COLO668 (cell line): ENCODE data around the gene HERC3.

Source experiments
- DNase-seq: peaks from one replicate; lab custom pipeline; 2025; ENCODE audit not compliant: unreplicated experiment; lab: John Stamatoyannopoulos, UW

The HERC3 gene

GRCh38 chr4:88713782-88714181 lies 121.5 kb downstream of the HERC3 start:
- no peak for DNase-seq

- DNase-seq, result no peak
These were observed 125.8 kb downstream of the HERC3 start for GRCh38 chr4:88718098-88718497.

DNA sequence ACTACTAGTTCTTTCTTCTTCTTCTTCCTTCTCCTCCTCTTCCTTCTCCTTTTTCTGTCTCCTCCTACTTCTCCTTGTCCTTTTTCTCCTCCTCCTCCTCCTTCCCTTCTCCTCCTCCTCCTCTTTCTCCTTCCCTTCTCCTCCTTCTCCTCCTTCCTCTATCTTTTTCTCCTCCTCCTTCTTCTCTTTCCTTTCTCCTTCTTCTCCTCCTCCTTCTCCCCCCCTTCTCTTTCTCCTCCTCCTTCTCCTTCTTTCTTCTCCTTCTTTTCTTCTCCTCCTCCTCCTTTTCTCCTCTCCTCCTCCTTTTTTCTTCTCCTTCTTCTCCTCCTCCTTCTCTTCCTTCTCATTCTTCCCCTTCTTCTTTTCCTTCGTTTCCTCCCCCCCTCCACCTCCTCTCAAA lies 127.1 kb downstream of the HERC3 start:
- DNase-seq, result no peak

DNA sequence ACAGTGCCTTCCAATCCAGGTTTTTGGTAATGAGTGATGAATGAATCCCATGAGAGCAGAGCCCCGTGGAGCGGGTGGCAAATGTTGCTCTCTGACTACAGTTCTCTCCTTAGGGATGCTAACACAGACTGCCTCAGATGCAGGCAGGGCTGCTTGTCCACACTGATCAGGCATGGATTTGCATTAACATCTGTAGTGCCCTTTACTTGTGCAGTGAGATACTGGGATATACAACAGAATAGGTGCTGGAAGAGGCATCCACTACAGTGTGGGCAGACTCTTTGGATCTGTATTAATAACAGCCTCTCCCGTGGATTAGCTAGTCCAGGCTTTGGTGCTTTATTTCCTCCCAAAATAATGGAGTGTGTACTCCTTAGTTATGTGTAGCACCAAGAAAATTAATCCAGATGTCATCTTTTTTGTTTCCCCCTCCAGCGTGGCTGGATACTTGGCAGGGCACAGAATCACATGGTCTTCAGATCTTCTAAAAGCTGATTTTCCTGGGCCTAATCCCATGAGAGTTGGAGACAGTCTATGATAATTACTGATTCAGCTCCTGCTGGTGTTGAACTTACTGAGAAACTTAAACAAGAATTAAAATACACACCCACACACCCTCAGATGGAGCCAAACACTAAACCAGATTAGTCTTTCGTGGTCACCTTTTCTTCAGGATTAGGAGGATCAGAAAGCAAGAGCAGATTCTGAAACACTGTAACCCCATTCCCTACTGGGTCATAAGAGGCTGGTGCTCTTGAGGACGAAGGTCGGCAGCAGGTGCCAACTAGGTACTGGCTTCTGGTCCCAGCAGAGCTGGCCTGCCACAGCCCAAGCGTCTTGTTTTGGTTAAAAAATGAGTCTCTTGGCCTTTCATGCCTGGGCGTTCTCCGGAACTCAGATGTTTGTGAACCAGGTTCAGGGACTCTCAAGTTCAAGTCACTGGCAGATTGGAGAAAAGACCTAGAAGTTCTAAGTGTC lies 128.5 kb downstream of the HERC3 start:
- DNase-seq, result no peak

GRCh38 chr4:88722276-88722780 lies 130.0 kb downstream of the HERC3 start:
- DNase-seq, result no peak

DNA sequence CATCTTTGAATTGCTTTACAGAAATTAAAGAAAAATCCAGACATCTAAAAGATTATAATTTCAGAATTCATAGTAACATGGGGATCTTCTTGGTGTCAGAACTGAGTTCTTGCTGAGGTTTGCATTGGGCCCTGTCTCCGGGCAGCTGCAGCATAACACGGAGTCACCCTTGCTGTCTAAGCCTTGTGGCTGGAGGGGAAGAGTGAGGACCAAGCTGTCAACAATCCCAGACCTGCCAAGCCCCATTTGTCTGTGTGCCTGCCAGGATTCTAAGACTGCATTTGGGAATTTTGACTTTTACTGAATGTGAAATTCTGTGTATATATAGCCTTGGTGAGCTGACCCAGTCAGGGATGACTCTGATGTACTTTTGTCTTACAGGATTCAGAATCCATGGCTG lies 130.5 kb downstream of the HERC3 start:
- no peak for DNase-seq

- no peak for DNase-seq
These were observed 132.1 kb downstream of the HERC3 start for GRCh38 chr4:88724406-88724805.

DNA sequence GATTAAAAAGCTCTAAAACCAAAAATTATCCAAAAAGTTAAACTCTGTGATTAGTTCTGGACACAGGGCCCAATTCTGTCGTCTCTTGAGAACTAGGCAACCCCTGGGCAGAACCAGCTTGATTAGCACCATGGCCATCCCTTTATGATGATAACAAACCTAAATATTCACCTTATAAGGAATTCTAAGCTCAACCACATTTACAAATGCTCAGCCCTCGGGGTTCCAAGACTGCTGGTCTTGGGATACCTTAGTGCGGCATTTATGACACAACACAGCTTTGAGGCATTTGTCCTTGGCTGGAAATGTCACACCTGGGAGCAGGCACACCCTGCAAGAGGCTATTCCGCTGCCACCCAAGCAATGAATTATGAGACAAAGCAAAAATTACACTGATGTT lies 132.9 kb downstream of the HERC3 start:
- no peak for DNase-seq

GRCh38 chr4:88725986-88726385 lies 133.7 kb downstream of the HERC3 start:
- DNase-seq, result no peak

GRCh38 chr4:88728146-88728545 lies 135.9 kb downstream of the HERC3 start:
- no peak for DNase-seq

DNA sequence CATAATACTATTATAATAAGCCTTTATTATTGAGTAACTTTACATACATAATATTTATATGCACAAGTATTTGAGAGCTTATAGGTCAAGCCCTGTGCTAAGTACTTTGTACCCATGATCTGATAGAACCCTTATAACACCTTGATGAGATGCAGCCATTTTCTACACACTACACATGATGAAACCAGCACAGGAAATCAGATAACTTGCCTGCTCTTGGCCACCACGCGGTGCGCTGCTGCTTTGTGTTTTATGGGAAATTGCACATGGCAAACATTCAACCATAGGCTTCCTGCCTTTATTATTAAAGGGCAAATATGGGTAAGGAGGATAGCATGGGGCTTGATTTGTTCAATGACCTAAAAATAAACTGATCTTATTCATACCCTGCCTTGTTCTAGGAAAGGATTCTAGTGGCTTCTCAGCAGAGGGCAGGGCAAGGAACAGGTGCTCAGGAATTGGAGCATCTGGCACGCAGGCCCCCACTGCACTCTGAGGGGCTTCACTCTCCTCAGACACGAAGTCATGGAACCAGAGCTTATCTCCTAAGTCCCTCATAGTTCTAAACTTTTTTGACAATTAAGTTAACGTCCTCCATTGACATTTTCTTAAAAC lies 137.0 kb downstream of the HERC3 start:
- no peak for DNase-seq

DNA sequence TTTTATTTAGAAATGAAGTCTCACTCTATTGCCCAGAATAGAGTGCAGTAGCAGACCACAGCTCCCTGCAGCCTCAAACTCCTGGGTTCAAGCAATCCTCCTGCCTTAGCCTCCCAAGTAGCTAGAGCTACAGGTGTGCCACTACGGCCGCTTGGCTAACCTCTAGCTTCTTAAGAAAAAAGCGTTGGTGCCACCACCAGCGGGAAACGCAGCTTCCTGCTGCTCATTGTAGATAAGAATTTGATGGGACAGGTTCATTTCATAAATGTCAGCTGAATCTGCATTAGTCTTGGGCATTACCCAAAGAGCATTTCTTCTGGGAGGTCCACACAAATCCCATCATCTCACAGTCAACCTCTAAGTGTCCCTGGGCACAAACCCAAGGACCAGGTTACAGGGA lies 138.5 kb downstream of the HERC3 start:
- no peak for DNase-seq

DNA sequence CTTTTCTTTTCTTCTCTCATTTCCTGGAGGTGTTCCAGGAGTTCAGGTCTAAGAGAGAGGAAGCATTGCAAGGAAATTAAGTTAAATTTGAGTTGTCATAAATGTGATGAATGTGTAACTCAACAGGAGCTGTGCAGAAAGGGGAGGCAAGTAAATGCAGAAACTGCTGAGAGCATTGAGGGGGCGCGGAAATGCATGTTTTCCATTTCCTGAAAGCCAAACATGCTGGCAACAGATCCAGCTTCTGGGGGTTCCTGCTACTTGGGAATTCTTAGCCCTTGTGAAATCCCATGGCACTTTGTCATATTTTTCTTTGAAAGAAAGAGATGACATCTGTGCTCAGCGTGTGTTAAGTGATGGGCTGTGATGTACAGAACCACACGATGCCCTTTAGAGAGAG lies 139.1 kb downstream of the HERC3 start:
- DNase-seq, result no peak

DNA sequence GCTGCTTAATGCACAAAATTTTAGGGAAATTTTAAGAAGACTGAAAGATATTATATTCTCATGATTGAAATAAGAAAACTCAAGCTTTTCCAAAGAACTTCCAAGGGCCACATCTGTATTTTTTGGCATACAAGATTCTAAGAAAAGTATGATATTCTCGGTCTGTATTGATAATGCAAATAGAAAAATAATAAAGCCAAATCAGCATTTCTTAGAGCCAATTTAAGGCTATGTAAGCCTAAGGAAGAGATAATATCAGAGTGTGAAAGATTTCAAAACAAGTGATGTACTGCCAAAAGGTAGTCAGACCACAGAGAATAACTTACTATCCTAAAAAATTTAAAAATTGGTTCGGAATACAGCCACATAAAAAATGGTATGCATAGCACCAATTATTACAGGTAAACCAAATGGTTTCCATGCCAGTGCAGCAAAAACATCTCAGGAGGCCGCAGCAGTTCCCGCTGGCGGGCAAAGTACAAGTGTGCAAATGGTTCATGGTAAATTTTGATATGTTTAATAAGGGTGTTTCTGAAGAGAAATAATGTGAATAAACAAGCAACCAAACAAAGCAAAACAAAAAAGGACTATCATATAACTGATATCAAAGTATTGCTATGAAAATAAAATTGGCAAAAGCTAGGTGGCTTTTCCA lies 140.6 kb downstream of the HERC3 start:
- no peak for DNase-seq

- no peak for DNase-seq
These were observed 142.2 kb downstream of the HERC3 start for GRCh38 chr4:88734403-88734949.

DNA sequence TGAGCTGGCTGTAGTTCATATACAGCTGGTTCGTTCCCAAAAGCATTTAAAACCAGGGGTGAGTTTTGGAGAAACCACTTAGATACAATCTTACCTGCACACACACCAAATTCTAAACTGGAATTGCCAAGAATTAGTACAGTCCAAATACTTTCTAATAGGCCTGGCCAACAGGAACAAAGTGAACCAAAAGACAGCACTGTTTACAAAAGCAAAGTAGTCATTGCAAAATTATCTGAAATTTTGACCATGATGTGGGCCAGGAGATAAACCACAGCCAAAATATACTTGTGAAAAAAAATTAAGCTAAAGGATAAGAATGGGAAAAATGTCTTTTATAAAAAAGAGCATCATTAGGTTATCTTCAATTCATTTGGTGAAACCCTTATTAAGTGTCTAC lies 143.3 kb downstream of the HERC3 start:
- no peak for DNase-seq

DNA sequence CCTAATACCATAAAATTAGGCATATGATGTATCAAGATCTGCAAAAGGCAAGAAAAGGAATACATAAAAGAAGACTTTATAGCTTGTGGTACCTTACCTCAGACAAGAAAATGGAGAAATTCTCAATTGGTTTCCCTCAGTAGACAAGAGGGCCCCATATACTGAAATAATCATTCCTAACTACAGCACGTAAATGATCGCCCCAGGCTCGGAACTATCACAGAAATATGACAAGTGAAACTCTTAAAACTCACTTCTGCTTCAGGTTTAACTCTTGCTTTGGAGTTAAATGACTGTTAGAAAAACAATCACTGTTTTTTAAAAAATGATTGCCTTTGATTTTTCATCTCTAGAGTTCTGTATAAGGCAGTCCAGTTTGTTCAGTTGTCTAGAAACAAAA lies 144.0 kb downstream of the HERC3 start:
- DNase-seq, result no peak

GRCh38 chr4:88737307-88737941 lies 145.1 kb downstream of the HERC3 start:
- DNase-seq, result peak; percentile 43

DNA sequence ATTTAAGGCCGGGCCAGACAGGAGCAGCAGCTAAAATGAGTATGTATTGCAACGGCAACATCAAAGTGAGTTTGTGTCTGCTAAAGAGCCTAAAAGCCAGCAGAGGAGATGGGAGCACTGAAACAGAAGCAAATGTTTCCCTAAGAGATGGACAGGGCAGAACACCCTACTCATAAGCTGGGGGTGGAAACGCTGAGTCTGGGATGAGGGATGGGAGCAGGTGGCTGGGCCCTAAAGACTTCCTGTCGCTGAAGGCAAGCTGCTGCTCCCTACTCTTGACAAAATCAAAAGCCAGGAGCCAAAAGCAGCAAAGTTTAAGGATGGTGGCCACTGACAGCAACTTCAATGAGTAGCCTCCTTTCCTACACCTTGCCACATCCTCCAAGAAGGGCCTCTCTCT lies 145.9 kb downstream of the HERC3 start:
- peak; percentile 44 for DNase-seq

GRCh38 chr4:88742561-88742960 lies 150.3 kb downstream of the HERC3 start:
- DNase-seq, result no peak

- no peak for DNase-seq
These were observed 151.4 kb downstream of the HERC3 start for GRCh38 chr4:88743696-88744095.
